GM12874 (cell line): Measurements from ENCODE around the gene KHK.

Experiments used
- TF ChIP-seq, protein P1 (sequence below): IDR thresholded peaks from 2 replicates; pipeline ENCODE4 v1.5.1; 2011; ENCODE audit warnings: low read depth, mild to moderate bottlenecking, control low read depth, low read length, moderate library complexity; ENCODE audit not compliant: insufficient read depth

The KHK gene

DNA sequence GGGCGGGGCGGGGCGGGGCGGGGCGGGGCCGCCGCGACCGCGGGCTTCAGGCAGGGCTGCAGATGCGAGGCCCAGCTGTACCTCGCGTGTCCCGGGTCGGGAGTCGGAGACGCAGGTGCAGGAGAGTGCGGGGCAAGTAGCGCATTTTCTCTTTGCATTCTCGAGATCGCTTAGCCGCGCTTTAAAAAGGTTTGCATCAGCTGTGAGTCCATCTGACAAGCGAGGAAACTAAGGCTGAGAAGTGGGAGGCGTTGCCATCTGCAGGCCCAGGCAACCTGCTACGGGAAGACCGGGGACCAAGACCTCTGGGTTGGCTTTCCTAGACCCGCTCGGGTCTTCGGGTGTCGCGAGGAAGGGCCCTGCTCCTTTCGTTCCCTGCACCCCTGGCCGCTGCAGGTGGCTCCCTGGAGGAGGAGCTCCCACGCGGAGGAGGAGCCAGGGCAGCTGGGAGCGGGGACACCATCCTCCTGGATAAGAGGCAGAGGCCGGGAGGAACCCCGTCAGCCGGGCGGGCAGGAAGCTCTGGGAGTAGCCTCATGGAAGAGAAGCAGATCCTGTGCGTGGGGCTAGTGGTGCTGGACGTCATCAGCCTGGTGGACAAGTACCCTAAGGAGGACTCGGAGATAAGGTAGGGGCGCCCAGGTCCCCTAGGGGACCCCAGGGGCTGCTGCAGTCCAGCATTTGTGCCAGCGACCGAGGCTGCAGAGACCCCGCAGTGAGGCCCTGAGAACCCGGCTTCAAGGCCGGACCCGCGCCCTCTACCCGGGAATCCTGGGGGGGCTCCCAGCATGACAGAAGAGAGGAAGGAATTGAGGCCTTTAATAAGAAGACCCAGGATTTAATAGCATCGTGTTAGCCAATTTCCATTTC lies at the start of gene KHK:
Gene KHK (plus strand): TSS at position 49 of the 870 bp plus-strand sequence. CDS start 488 bp downstream, at position 537.
- TF ChIP-seq, protein P1, sequence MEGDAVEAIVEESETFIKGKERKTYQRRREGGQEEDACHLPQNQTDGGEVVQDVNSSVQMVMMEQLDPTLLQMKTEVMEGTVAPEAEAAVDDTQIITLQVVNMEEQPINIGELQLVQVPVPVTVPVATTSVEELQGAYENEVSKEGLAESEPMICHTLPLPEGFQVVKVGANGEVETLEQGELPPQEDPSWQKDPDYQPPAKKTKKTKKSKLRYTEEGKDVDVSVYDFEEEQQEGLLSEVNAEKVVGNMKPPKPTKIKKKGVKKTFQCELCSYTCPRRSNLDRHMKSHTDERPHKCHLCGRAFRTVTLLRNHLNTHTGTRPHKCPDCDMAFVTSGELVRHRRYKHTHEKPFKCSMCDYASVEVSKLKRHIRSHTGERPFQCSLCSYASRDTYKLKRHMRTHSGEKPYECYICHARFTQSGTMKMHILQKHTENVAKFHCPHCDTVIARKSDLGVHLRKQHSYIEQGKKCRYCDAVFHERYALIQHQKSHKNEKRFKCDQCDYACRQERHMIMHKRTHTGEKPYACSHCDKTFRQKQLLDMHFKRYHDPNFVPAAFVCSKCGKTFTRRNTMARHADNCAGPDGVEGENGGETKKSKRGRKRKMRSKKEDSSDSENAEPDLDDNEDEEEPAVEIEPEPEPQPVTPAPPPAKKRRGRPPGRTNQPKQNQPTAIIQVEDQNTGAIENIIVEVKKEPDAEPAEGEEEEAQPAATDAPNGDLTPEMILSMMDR: no peak

DNA sequence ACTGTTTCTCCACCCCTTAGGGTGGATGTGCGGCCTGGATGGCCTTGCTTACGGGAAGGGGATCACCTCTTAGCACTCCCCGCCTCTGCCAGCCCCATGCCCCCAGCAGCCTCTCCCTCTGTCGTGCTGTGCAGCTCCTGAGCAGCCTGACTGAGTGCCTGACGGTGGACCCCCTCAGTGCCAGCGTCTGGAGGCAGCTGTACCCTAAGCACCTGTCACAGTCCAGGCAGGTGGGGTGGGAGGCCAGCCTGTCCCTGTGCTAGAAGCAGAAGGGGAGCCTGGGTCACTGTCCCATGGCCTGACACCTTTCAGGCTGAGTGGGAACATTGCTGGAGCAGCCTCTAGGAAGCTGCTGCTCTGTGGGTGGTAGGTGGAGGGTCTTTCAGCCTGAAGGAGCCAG lies 48.6 kb upstream of the KHK start:
- TF ChIP-seq, protein P1: no peak

DNA sequence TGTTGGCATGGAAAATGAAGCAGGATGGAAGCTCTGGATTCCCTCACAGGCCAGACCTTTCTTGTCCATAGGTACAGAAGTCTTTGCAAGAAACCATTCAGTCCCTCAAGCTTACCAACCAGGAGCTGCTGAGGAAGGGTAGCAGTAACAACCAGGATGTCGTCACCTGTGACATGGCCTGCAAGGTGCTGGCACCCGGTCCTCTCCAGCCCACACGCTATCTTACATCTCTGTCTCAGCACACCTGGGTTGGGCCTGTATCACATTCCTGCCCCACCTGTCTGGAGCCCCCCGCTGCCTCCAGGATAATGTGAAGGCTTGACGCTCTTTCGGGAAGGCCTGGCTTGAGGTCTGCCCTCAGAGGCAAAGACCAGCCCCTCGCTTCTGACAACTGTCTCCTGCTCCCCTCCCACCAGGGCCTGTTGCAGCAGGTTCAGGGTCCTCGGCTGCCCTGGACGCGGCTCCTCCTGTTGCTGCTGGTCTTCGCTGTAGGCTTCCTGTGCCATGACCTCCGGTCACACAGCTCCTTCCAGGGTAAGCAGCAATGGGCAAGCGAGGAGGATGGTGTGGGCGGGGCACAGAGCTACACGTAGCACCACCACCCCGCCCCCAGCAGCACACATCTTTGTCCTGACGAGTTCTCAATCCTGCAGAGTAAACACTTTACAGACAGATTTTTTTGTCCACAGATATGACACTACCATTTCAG lies 47.8 kb upstream of the KHK start:
- TF ChIP-seq, protein P1: no peak

DNA sequence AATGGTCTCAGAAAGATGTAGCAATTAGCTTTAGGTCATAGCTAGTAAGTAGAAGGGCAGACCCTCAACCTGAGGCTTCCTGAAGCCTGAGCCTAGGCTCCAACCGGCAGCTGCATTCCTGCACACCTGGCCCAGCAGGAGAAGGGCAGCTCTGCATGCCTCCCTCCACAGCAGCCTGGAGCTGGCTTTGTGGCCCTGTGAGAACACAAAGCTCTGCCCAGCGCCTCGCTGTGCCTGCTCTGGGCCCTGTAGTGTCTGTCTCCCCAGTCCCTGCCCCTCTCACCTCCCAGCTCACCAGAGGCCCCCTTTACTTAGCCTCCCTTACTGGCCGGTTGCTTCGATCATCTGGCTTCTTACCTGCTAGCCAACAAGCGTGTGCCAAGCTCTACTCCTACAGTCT lies 47.1 kb upstream of the KHK start:
- TF ChIP-seq, protein P1: no peak

DNA sequence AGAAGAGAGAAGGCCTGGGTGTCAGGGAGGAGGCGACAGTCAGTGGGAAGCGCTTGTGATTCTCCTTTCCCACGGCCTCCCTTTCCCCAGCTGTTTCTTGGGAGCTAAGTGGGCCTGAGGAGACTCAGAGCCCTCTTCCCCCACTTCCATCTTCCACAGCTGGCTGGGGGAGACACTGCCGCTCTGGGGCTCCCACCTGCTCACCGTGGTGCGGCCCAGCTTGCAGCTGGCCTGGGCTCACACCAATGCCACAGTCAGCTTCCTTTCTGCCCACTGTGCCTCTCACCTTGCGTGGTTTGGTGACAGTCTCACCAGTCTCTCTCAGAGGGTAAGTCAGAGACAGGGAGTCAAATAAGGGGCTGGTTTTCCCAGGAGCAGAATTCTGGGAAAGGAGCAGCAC lies 46.7 kb upstream of the KHK start:
- TF ChIP-seq, protein P1: no peak

DNA sequence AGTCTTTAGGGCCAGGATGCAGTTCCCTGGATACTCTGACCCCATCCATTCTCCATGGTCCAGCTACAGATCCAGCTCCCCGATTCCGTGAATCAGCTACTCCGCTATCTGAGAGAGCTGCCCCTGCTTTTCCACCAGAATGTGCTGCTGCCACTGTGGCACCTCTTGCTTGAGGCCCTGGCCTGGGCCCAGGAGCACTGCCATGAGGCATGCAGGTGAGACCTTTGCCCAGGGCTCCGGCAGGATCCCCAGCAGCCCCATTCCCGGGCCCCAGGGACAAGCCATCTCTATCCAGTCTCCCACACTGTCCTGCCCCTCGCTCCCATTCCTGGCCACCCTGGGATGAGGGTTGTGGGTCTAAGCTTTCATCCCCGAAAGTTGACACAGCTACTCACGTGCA lies 46.3 kb upstream of the KHK start:
- TF ChIP-seq, protein P1: no peak

DNA sequence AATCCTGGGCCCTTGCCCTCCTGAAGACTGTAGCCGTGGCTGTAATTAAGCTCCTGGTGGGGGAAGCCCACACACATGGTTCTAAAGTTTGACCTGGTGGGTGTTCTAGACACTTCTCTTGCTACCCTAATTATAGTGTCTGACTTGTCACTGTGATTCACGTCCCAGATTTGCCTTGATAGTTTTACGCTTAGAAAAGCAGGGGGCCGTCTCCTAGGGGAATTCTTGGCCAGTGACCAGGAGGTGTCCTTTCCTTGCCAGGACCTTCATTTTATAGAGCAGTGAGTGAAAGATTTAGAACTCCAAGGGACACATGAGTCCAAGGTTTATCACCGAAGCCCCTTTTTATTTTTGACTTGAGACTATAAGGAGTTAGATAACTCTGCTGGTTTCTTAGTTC lies 44.8 kb upstream of the KHK start:
- TF ChIP-seq, protein P1: no peak
